ENCODE measurements around the gene KMT2A. TPM values are rescaled to one million over a fixed set of nuclear protein-coding genes. Genes with fewer than 3 reads are reported as not detected.
"Not testable (repeated sequence)": the region's sequence is repeated elsewhere in the genome, so short reads cannot be mapped to it uniquely, and the experiment has no call there.

KMT2A gene
- total RNA-seq: 10 to 100 TPM; 45.6 to 66.8 TPM
- 10 to 100 TPM; 44.6 to 45.5 TPM for polyA plus RNA-seq (ENCODE audit: insufficient read length in 2 of 2)
- long read RNA-seq, donor 1, partial matches to known transcripts: 5 of 6 reads
- long read RNA-seq, donor 1, other reads (novel, unspliced or antisense): 0 of 6 reads
- long read RNA-seq, donor 2, partial matches to known transcripts: 0 of 3 reads
- long read RNA-seq, donor 2, other reads (novel, unspliced or antisense): 0 of 3 reads
- long read RNA-seq, donor 3, partial matches to known transcripts: 10 of 13 reads
- long read RNA-seq, donor 3, other reads (novel, unspliced or antisense): 0 of 13 reads
- long read RNA-seq, donor 4, partial matches to known transcripts: 13 of 16 reads
- long read RNA-seq, donor 4, other reads (novel, unspliced or antisense): 0 of 16 reads

GRCh38 chr11:118435893-118436624, at the start of gene KMT2A:
KMT2A (plus strand) TSS chr11:118436492; CDS start chr11:118436513, 21 bp downstream.
- Histone ChIP-seq H3K27ac (ENCODE audit: low read depth, low read length) (peak within 1 kb of the TSS; percentile 97), H3K27me3 (ENCODE audit: control insufficient read depth, insufficient read depth, low read length) (no peaks in the 10 kb centered on the region), H3K9me3 (ENCODE audit: control insufficient read depth, insufficient read depth, low read length) (no peaks in the 10 kb centered on the region), H3K36me3 (ENCODE audit: control insufficient read depth, insufficient read depth, low read length) (no peaks in the 10 kb centered on the region), H3K4me1 (ENCODE audit: control insufficient read depth, insufficient read depth, low read length) (peaks cover 31% of the 10 kb centered on the region), H3K4me3 (ENCODE audit: low read depth, low read length) (peak within 1 kb of the TSS; percentile 86)
- peak; percentile 92 to 99 (median 98) for DNase-seq (ENCODE audit: low read depth in 4 of 6, low spot score in 6 of 6)
- WGBS (ENCODE audit: insufficient coverage): under 1% methylated on average over 83 of the region's 83 CpGs

GRCh38 chr11:118396097-118396501, 40.2 kb upstream of the KMT2A start:
- Histone ChIP-seq H3K9me3 (ENCODE audit: control insufficient read depth, insufficient read depth, low read length) (no peaks in the 10 kb centered on the region), H3K4me1 (ENCODE audit: control insufficient read depth, insufficient read depth, low read length) (peaks cover 7% of the 10 kb centered on the region), H3K36me3 (ENCODE audit: control insufficient read depth, insufficient read depth, low read length) (peaks cover 41% of the 10 kb centered on the region), H3K4me3 (ENCODE audit: low read depth, low read length) (no peak overlapping the region), H3K27ac (ENCODE audit: low read depth, low read length) (no peak overlapping the region), H3K27me3 (ENCODE audit: control insufficient read depth, insufficient read depth, low read length) (no peaks in the 10 kb centered on the region)
- 93% methylated on average over 3 of the region's 6 CpGs for WGBS (ENCODE audit: insufficient coverage)
- DNase-seq (ENCODE audit: low read depth in 4 of 6, low spot score in 6 of 6): no peak

GRCh38 chr11:118397448-118397847, 38.8 kb upstream of the KMT2A start:
- no peaks in the 10 kb centered on the region for H3K9me3 ChIP-seq (ENCODE audit: control insufficient read depth, insufficient read depth, low read length)
- H3K27me3 ChIP-seq (ENCODE audit: control insufficient read depth, insufficient read depth, low read length): no peaks in the 10 kb centered on the region

GRCh38 chr11:118398791-118399559, 37.3 kb upstream of the KMT2A start:
- no peaks in the 10 kb centered on the region for H3K9me3 ChIP-seq (ENCODE audit: control insufficient read depth, insufficient read depth, low read length)
- peak in 1 of 6 donors; percentile 55 for DNase-seq (ENCODE audit: low read depth in 4 of 6, low spot score in 6 of 6)
- H3K27ac ChIP-seq (ENCODE audit: low read depth, low read length): no peak overlapping the region
- H3K36me3 ChIP-seq (ENCODE audit: control insufficient read depth, insufficient read depth, low read length): peaks cover 20% of the 10 kb centered on the region
- no CpG with 5 or more reads among the region's 3 CpGs for WGBS (ENCODE audit: insufficient coverage)
- no peaks in the 10 kb centered on the region for H3K27me3 ChIP-seq (ENCODE audit: control insufficient read depth, insufficient read depth, low read length)
- H3K4me1 ChIP-seq (ENCODE audit: control insufficient read depth, insufficient read depth, low read length): peaks cover 20% of the 10 kb centered on the region
- H3K4me3 ChIP-seq (ENCODE audit: low read depth, low read length): no peak overlapping the region

More at GRCh38 chr11:118397448-118397847, 38.8 kb upstream of the KMT2A start:
- Histone ChIP-seq H3K27ac (ENCODE audit: low read depth, low read length) (no peak overlapping the region), H3K4me1 (ENCODE audit: control insufficient read depth, insufficient read depth, low read length) (peaks cover 8% of the 10 kb centered on the region), H3K36me3 (ENCODE audit: control insufficient read depth, insufficient read depth, low read length) (peaks cover 34% of the 10 kb centered on the region), H3K4me3 (ENCODE audit: low read depth, low read length) (no peak overlapping the region)
- no peak for DNase-seq (ENCODE audit: low read depth in 4 of 6, low spot score in 6 of 6)

GRCh38 chr11:118401151-118401879, 35.0 kb upstream of the KMT2A start, which contains the start of gene ATP5MG:
ATP5MG (plus strand) TSS chr11:118401606; CDS start chr11:118401666, 60 bp downstream.
- H3K36me3 ChIP-seq (ENCODE audit: control insufficient read depth, insufficient read depth, low read length): peaks cover 3% of the 10 kb centered on the region
- under 1% methylated on average over 51 of the region's 51 CpGs for WGBS (ENCODE audit: insufficient coverage)
- DNase-seq (ENCODE audit: low read depth in 4 of 6, low spot score in 6 of 6): peak; percentile 86 to 98 (median 93)
- peak within 1 kb of the TSS; percentile 86 for H3K4me3 ChIP-seq (ENCODE audit: low read depth, low read length)
- H3K27me3 ChIP-seq (ENCODE audit: control insufficient read depth, insufficient read depth, low read length): no peaks in the 10 kb centered on the region
- H3K27ac ChIP-seq (ENCODE audit: low read depth, low read length): peak within 1 kb of the TSS; percentile 75
- no peaks in the 10 kb centered on the region for H3K9me3 ChIP-seq (ENCODE audit: control insufficient read depth, insufficient read depth, low read length)
- peaks cover 23% of the 10 kb centered on the region for H3K4me1 ChIP-seq (ENCODE audit: control insufficient read depth, insufficient read depth, low read length)

- Histone ChIP-seq H3K9me3 (ENCODE audit: control insufficient read depth, insufficient read depth, low read length) (no peaks in the 10 kb centered on the region), H3K36me3 (ENCODE audit: control insufficient read depth, insufficient read depth, low read length) (peaks cover 3% of the 10 kb centered on the region), H3K4me3 (ENCODE audit: low read depth, low read length) (peak overlapping the region; percentile 86), H3K4me1 (ENCODE audit: control insufficient read depth, insufficient read depth, low read length) (peaks cover 23% of the 10 kb centered on the region), H3K27ac (ENCODE audit: low read depth, low read length) (peak overlapping the region; percentile 75), H3K27me3 (ENCODE audit: control insufficient read depth, insufficient read depth, low read length) (no peaks in the 10 kb centered on the region)
- WGBS (ENCODE audit: insufficient coverage): 0% methylated on average over 11 of the region's 22 CpGs
- DNase-seq (ENCODE audit: low read depth in 4 of 6, low spot score in 6 of 6): no peak
Observed at GRCh38 chr11:118401880-118402590, 34.3 kb upstream of the KMT2A start.

GRCh38 chr11:118402594-118402993, 33.7 kb upstream of the KMT2A start:
- H3K27ac ChIP-seq (ENCODE audit: low read depth, low read length); H3K36me3 ChIP-seq (ENCODE audit: control insufficient read depth, insufficient read depth, low read length); DNase-seq (ENCODE audit: low read depth in 4 of 6, low spot score in 6 of 6); H3K27me3 ChIP-seq (ENCODE audit: control insufficient read depth, insufficient read depth, low read length); H3K9me3 ChIP-seq (ENCODE audit: control insufficient read depth, insufficient read depth, low read length): not testable (repeated sequence)
- peak overlapping the region; percentile 86 for H3K4me3 ChIP-seq (ENCODE audit: low read depth, low read length)
- WGBS (ENCODE audit: insufficient coverage): 97% methylated on average over 6 of the region's 7 CpGs
- peaks cover 23% of the 10 kb centered on the region for H3K4me1 ChIP-seq (ENCODE audit: control insufficient read depth, insufficient read depth, low read length)

- peaks cover 11% of the 10 kb centered on the region for H3K36me3 ChIP-seq (ENCODE audit: control insufficient read depth, insufficient read depth, low read length)
- H3K4me1 ChIP-seq (ENCODE audit: control insufficient read depth, insufficient read depth, low read length): peaks cover 16% of the 10 kb centered on the region
- WGBS (ENCODE audit: insufficient coverage): 43% methylated on average over 7 of the region's 7 CpGs
- no peak overlapping the region for H3K4me3 ChIP-seq (ENCODE audit: low read depth, low read length)
- DNase-seq (ENCODE audit: low read depth in 4 of 6, low spot score in 6 of 6): peak in 1 of 6 donors; percentile 40
- H3K27me3 ChIP-seq (ENCODE audit: control insufficient read depth, insufficient read depth, low read length): no peaks in the 10 kb centered on the region
- no peaks in the 10 kb centered on the region for H3K9me3 ChIP-seq (ENCODE audit: control insufficient read depth, insufficient read depth, low read length)
- no peak overlapping the region for H3K27ac ChIP-seq (ENCODE audit: low read depth, low read length)
Observed at GRCh38 chr11:118406599-118407166, 29.6 kb upstream of the KMT2A start.

All from spinal cord (tissue), 10 donors.